ENCODE measurements around the gene FLT3. TPM values are rescaled to one million over a fixed set of nuclear protein-coding genes. Genes with fewer than 3 reads are reported as not detected.
"Not testable (repeated sequence)": the region's sequence is repeated elsewhere in the genome, so short reads cannot be mapped to it uniquely, and the experiment has no call there.

Gene FLT3
- total RNA-seq, 2 donors from 2014 or later, result 0.12 to 0.26 TPM

DNA sequence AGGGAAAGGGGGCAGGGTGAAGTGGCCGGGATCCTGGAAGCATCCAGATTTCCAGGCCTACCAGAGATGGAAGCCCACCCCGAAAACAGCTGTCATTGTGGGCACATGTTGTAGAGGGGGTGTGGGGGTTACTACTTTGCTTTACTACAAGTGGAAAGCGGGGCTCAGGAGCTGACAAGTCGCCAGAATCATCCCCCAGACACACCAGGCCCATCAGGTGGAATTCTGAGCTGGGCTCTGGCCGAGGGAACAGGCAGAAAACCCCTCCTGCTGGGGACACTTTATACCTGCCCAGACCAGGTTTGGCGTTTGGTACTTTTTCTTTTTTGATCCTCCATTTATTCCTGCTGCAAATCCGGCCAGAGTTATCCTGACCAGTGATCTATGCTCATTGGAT is 135.0 kb downstream of the FLT3 start:
- H3K4me1 ChIP-seq, result peaks cover 0 to 44% of the 10 kb centered on the region in 2 donors
- H3K27me3 ChIP-seq, result peaks cover 19 to 49% of the 10 kb centered on the region in 2 donors
- H3K36me3 ChIP-seq, result no peaks in the 10 kb centered on the region
- TF ChIP-seq, protein P1, sequence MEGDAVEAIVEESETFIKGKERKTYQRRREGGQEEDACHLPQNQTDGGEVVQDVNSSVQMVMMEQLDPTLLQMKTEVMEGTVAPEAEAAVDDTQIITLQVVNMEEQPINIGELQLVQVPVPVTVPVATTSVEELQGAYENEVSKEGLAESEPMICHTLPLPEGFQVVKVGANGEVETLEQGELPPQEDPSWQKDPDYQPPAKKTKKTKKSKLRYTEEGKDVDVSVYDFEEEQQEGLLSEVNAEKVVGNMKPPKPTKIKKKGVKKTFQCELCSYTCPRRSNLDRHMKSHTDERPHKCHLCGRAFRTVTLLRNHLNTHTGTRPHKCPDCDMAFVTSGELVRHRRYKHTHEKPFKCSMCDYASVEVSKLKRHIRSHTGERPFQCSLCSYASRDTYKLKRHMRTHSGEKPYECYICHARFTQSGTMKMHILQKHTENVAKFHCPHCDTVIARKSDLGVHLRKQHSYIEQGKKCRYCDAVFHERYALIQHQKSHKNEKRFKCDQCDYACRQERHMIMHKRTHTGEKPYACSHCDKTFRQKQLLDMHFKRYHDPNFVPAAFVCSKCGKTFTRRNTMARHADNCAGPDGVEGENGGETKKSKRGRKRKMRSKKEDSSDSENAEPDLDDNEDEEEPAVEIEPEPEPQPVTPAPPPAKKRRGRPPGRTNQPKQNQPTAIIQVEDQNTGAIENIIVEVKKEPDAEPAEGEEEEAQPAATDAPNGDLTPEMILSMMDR (IDR thresholded peaks at IDR 0.05), result no peak
- DNase-seq (ENCODE audit: low spot score), result no peak
- H3K27ac ChIP-seq, result no peak overlapping the region
- H3K9me3 ChIP-seq, result no peaks in the 10 kb centered on the region
- no peak overlapping the region for H3K4me3 ChIP-seq

DNA sequence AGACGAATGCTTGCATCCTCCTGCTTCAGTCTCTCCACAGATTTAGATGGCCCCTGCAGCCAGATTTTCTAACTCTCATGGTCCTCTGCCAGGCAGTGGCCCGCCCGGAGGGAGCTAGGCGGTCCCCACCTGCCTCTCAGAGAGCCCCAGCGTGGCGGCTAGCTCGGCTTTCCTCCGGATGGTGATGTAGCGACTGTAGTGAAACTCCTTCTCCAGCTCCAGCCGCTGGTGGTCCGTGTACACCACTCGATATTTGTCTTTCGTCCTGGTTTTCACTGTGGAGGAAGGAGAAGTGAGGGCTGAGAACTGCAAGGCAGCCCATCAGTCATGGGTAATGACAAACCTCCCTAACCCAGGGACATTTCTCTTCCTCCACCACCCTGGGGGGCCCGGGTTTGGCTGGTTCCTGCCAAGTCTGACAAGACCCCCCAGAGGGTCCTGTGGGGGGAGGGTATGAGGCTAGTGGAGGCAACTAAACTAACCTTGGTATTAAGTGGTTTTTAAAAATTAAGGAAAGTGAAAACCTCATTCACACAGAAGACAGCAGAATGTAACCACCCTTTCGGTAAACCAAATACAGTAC is 135.5 kb downstream of the FLT3 start:
- Histone ChIP-seq H3K9me3 (no peaks in the 10 kb centered on the region), H3K27me3 (peaks cover 15 to 51% of the 10 kb centered on the region in 2 donors), H3K4me1 (peaks cover 0 to 46% of the 10 kb centered on the region in 2 donors), H3K4me3 (no peak overlapping the region), H3K27ac (no peak overlapping the region), H3K36me3 (no peaks in the 10 kb centered on the region)
- TF ChIP-seq, protein P1 (IDR thresholded peaks at IDR 0.05), result no peak
- no peak for DNase-seq (ENCODE audit: low spot score)

DNA sequence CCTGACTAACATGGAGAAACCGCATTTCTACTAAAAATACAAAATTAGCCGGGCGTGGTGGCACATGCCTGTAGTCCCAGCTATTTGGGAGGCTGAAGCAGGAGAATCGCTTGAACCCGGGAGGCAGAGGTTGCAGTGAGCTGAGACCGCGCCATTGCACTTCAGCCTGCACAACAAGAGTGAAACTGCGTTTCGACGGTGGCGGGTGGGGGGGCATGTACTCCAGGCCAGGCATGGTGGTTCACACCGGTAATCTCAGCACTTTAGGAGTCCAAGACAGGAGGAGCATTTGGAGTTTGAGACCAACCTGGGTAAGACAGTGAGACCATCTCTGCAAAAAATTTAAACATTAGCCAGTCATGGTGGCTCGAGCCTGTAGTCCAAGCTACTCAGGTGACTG is 136.2 kb downstream of the FLT3 start:
- peaks cover 0 to 46% of the 10 kb centered on the region in 2 donors for H3K4me1 ChIP-seq
- not testable (repeated sequence) for H3K36me3 ChIP-seq; H3K4me3 ChIP-seq; H3K9me3 ChIP-seq; H3K27ac ChIP-seq; DNase-seq (ENCODE audit: low spot score)
- peaks cover 14 to 54% of the 10 kb centered on the region in 2 donors for H3K27me3 ChIP-seq

DNA sequence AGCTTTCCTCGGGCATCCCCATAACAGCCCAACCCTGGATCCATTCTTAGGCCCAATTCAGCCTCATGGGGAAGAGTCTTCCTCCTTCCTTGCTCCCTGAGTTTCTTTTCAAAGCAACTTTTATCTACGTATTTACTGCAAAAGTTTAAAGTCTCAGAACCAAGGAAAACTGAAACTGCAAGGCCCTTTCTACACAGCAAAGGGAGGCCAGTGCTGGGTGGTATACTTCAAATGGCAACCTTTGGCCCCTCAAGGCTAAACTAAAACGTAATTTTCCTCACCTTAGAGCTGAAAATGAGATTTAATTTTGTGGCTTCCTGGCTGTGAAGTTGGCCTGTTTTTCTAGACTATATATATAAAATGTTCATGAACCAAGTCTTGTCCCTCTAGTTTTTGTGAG is 136.9 kb downstream of the FLT3 start:
- Histone ChIP-seq H3K27ac (no peak overlapping the region), H3K4me1 (peaks cover 0 to 39% of the 10 kb centered on the region in 2 donors), H3K4me3 (no peak overlapping the region), H3K27me3 (peaks cover 9 to 54% of the 10 kb centered on the region in 2 donors), H3K9me3 (no peaks in the 10 kb centered on the region), H3K36me3 (no peaks in the 10 kb centered on the region)
- TF ChIP-seq, protein P1 (IDR thresholded peaks at IDR 0.05), result no peak
- DNase-seq (ENCODE audit: low spot score), result no peak

DNA sequence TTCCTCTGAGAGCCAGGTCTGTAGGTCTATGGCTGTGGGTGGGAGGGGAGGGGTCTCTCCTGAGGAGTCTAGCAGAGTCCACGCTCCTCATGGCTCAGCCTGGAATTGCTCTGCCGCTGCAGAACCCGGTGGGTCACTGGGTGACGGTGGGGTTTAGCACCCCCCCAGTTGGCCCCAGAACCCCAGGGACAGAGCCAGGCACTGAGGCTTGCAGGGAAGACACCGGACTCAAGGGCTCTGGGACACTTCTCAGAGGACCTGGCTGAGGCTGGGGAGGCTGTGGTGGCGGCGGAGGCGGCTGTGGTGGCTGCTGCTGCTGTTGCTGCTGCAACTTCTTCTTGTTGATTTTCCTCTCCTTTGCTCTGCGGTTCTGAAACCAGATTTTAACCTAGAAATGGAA is 137.4 kb downstream of the FLT3 start:
- no peaks in the 10 kb centered on the region for H3K36me3 ChIP-seq
- peaks cover 13 to 55% of the 10 kb centered on the region in 2 donors for H3K27me3 ChIP-seq
- H3K4me1 ChIP-seq, result peaks cover 0 to 34% of the 10 kb centered on the region in 2 donors
- DNase-seq (ENCODE audit: low spot score), result no peak
- TF ChIP-seq, protein P1 (IDR thresholded peaks at IDR 0.05), result no peak
- H3K27ac ChIP-seq, result no peak overlapping the region
- H3K4me3 ChIP-seq, result no peak overlapping the region
- no peaks in the 10 kb centered on the region for H3K9me3 ChIP-seq

DNA sequence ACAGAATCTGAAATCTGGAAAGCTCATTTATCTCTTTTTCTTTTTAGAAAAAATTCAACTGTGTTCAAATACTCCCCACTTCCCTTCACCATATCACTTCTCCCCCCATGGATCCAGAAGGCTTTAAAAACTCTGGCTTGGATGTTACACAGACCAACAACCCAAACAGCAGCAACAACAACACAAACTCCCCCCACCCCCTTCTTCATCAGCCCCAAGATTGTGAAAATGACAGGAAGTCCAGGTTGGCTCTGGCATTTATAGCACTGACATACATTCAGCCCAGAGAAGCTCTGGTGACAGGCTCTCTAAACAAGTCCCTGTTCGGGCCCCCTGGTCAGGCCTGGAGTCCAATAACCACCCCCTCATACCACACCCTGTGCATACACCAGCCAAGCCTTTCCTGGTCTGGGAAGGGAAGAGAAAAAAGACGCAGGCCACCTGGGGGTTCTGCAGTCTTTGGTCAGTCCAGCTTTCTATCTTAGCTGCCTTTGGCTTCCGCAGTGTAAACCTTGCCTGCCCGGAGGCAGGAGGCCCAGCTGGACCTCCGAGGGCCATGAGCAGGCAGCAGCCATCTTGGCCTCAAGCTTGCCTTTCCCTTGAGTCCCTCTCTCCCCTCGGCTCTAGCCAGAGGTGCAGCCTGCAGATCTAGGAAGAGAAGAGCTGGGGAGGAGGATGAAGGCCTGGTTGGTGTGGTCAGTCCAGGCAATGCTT is 138.1 kb downstream of the FLT3 start:
- Histone ChIP-seq H3K4me3 (no peak overlapping the region), H3K27me3 (peaks cover 16 to 50% of the 10 kb centered on the region in 2 donors)
- TF ChIP-seq, protein P1 (IDR thresholded peaks at IDR 0.05), result no peak

More for the DNA sequence above, 138.1 kb downstream of the FLT3 start:
- H3K27ac ChIP-seq, result no peak overlapping the region
- no peak for DNase-seq (ENCODE audit: low spot score)
- no peaks in the 10 kb centered on the region for H3K36me3 ChIP-seq
- H3K4me1 ChIP-seq, result peaks cover 0 to 28% of the 10 kb centered on the region in 2 donors
- no peaks in the 10 kb centered on the region for H3K9me3 ChIP-seq
